Lower lobe of right lung (tissue), 2 donors: ENCODE results near the gene OGFR. TPM values are rescaled to one million over a fixed set of nuclear protein-coding genes. Genes with fewer than 3 reads are reported as not detected.

Experiments used
- ATAC-seq, 2 donors: fragments of 200-7000 bp; cut with Tn5 transposase; one replicate each; pipeline ENCODE4 v1.9.1; 2020 to 2022; ENCODE audit warnings: mild to moderate bottlenecking in 2 of 2, moderate library complexity in 2 of 2
- DNase-seq: peaks from one replicate; pipeline ENCODE4 v3.0.0-alpha.2; 2020
- H3K27ac ChIP-seq: fragments of 200-600 bp; one replicate; pipeline ENCODE4 v1.8.0; 2022
- H3K27me3 ChIP-seq: fragments of 200-600 bp; one replicate; pipeline ENCODE4 v1.8.0; 2022; ENCODE audit warnings: low read depth
- H3K36me3 ChIP-seq: fragments of 200-600 bp; one replicate; pipeline ENCODE4 v1.8.0; 2022; ENCODE audit warnings: mild to moderate bottlenecking
- H3K4me1 ChIP-seq: fragments of 200-600 bp; one replicate; pipeline ENCODE4 v1.8.0; 2022
- H3K4me3 ChIP-seq: fragments of 200-600 bp; one replicate; pipeline ENCODE4 v1.8.0; 2022; ENCODE audit warnings: mild to moderate bottlenecking
- H3K9me3 ChIP-seq: fragments of 200-600 bp; one replicate; pipeline ENCODE4 v1.8.0; 2022
- CTCF ChIP-seq: fragments of 200-600 bp; IDR thresholded peaks from one replicate; pipeline ENCODE4 v1.8.0; 2022; ENCODE audit warnings: antibody characterized with exemption, mild to moderate bottlenecking
- intact Hi-C: fragments of 100-400 bp; cut with DNase I; formaldehyde crosslinking; loops from one replicate; pipeline ENCODE4 v1.11.0; 2022
- total RNA-seq: library from RNA; stranded (reverse); fragmentation: NEBNext Ultra II Directional; extraction: Animal tissue kit (Norgen Biotek cat#: 25700); gene quantifications from one replicate; pipeline ENCODE4 v1.2.1, GENCODE V29; 2021
- donor health status: DM: no; HTN: yes; CAD: no; lungs with severe emphysema.

The OGFR gene
- total RNA-seq, 1 donor from 2014 or later: 69.4 TPM

GRCh38 chr20:62816884-62817873 is 12.5 kb downstream of the OGFR start, which contains the start of gene COL9A3:
Gene COL9A3, plus strand, starts transcription at chr20:62817050. Its CDS starts 15 bp downstream, at chr20:62817065.
- intact Hi-C loops: no loop called here
- ATAC-seq (no peak), DNase-seq (no peak)
- peaks cover 29% of the 10 kb centered on the region for H3K4me1 ChIP-seq
- peaks cover 16% of the 10 kb centered on the region for H3K36me3 ChIP-seq
- no peak within 1 kb of the TSS for H3K27ac ChIP-seq
- H3K27me3 ChIP-seq: peaks cover 62% of the 10 kb centered on the region
- no peaks in the 10 kb centered on the region for H3K9me3 ChIP-seq
- no peak for TF ChIP-seq CTCF
- H3K4me3 ChIP-seq: peak within 1 kb of the TSS; percentile 29

DNA sequence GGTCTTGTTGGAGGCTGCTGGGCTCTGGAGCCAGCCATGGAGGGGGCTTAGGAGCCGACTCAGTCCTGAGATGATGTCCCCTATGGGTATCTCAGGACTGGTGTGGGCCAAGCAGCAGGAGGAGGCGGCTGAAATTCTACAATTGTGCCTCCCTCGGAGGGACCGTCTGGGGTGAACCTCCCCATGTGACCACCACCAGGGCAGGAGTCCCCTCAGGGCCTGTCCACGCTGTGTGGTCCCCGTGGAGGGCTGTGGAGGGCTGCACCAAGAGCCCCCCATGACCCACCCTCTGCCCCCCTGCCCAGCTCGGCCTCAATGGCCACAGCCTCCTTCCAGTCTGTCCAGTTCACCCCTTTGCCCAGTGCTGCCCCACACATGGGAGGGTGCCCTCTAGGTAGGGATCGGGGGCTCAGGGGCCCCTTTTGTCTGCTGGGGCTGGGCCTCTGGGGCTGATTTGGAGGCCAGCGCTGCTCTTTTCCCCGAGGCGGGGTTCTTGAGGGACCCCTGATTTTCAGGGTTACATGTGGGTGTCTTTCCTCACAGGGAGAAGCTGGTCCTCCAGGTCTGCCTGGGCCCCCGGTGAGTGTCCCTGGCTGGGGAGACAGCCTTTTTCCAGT is 13.4 kb downstream of the OGFR start:
- no peaks in the 10 kb centered on the region for H3K9me3 ChIP-seq
- peaks cover 62% of the 10 kb centered on the region for H3K27me3 ChIP-seq
- ATAC-seq (no peak), DNase-seq (no peak)
- no peak overlapping the region for H3K27ac ChIP-seq
- H3K36me3 ChIP-seq: peaks cover 8% of the 10 kb centered on the region
- no peak for TF ChIP-seq CTCF
- H3K4me1 ChIP-seq: peaks cover 29% of the 10 kb centered on the region
- intact Hi-C loops: no loop called here
- H3K4me3 ChIP-seq: no peak overlapping the region

DNA sequence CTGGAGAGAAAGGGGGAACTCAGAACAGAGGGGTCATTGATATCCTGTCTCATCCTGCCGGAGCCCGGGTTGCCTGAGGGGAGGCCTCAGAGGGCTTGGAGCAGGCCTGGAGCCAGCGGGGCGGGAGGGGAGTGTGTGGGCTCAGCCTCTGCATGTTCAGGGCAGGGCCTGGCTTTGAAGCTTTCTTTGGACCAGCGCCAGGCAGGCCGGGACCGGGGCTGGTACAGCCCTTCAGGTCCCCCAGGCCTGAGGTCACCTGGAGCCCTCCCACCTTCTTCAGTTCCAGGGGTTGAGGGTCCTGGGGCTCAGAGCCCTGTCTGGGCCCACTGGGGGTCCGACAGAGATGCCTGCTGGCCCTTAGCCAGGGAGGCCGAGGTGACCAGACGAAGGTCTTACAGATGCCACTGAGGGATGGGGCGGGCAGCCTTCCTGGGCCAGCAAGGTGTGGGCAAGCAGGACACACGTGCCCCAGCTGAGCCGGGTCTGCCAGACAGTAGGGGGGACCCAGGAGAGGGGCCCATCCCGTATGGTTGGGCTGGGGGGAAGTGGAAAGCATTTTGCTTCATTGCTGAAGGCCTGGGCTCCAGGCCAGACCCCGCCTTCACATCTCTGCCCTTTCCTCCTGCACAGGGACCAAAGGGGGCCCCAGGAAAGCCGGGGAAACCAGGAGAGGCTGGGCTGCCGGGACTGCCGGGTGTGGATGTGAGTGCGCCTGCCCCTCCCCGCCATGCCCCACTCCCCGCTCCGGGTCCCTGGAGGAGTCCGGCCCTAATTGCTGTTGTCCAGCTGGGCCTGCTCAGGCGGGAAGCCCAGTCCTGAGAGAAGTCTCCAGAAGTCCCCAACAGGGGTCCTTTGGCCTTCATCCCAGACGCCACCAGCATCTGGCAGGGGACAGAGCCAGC is 14.2 kb downstream of the OGFR start:
- intact Hi-C loops: no loop called here
- DNase-seq (no peak), ATAC-seq (peak; percentile 7 to 12)
- no peak overlapping the region for H3K27ac ChIP-seq
- peaks cover 29% of the 10 kb centered on the region for H3K4me1 ChIP-seq
- TF ChIP-seq CTCF: no peak
- H3K4me3 ChIP-seq: no peak overlapping the region
- H3K27me3 ChIP-seq: peaks cover 62% of the 10 kb centered on the region
- peaks cover 2% of the 10 kb centered on the region for H3K36me3 ChIP-seq
- no peaks in the 10 kb centered on the region for H3K9me3 ChIP-seq

DNA sequence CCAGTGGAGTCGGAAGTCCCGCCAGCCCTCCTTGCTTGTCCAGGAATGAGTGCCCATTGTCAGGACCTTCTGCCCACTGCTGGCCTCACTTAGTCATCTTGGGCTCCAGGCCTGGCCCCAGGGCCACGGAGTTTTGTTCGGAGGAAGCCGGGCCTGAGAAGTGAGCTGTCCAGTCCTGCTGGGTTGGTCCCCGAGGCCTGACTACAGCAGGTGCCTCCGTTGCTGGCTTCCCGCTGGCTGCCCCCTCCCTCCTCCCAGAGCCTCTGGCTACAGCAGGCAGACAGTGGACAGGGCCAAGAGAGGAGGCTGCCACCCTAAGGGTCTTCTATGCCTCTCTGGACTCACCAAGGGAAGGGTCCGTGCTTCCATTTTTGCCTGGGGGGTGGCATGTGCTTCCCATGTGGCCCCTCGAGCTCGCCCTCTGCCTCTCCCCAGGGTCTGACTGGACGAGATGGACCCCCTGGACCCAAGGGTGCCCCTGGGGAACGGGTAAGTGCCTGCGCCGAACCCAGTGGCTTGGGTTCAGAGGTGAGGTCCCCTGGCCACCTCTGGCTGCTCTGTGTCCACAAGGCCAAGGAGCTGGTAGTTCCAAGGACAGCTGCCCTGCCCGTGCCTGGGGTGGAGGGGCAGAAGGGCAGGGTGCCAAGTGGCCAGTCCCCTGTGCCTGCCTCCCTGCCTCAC is 15.0 kb downstream of the OGFR start:
- no peak for ATAC-seq
- H3K4me1 ChIP-seq: peaks cover 32% of the 10 kb centered on the region

More for the DNA sequence above, 15.0 kb downstream of the OGFR start:
- intact Hi-C loops: no loop called here
- H3K9me3 ChIP-seq: no peaks in the 10 kb centered on the region
- H3K27me3 ChIP-seq: peaks cover 60% of the 10 kb centered on the region
- no peak for DNase-seq
- no peak overlapping the region for H3K27ac ChIP-seq
- H3K4me3 ChIP-seq: no peak overlapping the region
- H3K36me3 ChIP-seq: no peaks in the 10 kb centered on the region
- TF ChIP-seq CTCF: no peak
